HUES6 (cell line): ENCODE data around the gene MBOAT1.
"Not testable (repeated sequence)": the region's sequence is repeated elsewhere in the genome, so short reads cannot be mapped to it uniquely, and the experiment has no call there.

Experiments
- H3K27ac ChIP-seq: 2 replicates; pipeline ENCODE4 v1.7.0; 2013; ENCODE audit warnings: low read depth, mild to moderate bottlenecking, low read length, inconsistent platforms
- H3K27me3 ChIP-seq: 2 replicates; pipeline ENCODE4 v1.6.1; 2013; ENCODE audit warnings: low read length; ENCODE audit not compliant: control insufficient read depth, insufficient read depth
- H3K36me3 ChIP-seq: 2 replicates; pipeline ENCODE4 v1.6.1; 2013; ENCODE audit warnings: low read length; ENCODE audit not compliant: control insufficient read depth, insufficient read depth
- H3K4me1 ChIP-seq: 2 replicates; pipeline ENCODE4 v1.6.1; 2013; ENCODE audit warnings: low read length; ENCODE audit not compliant: control insufficient read depth, insufficient read depth
- H3K4me3 ChIP-seq: 2 replicates; pipeline ENCODE4 v1.5.1; 2013; ENCODE audit warnings: low read depth, low read length
- H3K9ac ChIP-seq: one replicate; pipeline ENCODE4 v1.6.1; 2013; ENCODE audit warnings: mild to moderate bottlenecking, low read length
- H3K9me3 ChIP-seq: 2 replicates; pipeline ENCODE4 v1.6.1; 2013; ENCODE audit warnings: low read depth, low read length; ENCODE audit not compliant: control insufficient read depth, insufficient read depth

The MBOAT1 gene

DNA sequence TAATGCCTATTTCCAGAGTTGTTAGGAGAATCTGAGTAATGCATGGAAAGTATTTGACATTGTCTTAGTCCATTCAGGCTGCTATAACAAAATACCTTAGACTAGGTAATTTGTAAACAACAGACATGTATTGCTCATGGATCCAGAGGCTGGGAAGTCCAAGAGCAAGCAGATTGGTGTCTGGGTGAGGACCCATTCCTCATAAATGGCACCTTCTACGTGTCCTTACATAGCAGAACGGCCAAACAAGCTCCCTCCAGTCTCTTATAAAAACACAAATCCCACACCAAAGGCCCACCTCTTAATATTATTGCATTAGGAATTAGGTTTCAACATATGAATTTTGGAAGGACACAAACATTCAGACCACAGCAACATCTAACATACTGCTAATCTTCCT is 30.2 kb downstream of the MBOAT1 start:
- Histone ChIP-seq H3K4me3 (no peak overlapping the region), H3K27ac (no peak overlapping the region), H3K9me3 (peaks cover 10% of the 10 kb centered on the region; the same call in 1 of the 2 replicates), H3K27me3 (no peaks in the 10 kb centered on the region), H3K9ac (no peak overlapping the region), H3K4me1 (no peaks in the 10 kb centered on the region), H3K36me3 (no peaks in the 10 kb centered on the region)

DNA sequence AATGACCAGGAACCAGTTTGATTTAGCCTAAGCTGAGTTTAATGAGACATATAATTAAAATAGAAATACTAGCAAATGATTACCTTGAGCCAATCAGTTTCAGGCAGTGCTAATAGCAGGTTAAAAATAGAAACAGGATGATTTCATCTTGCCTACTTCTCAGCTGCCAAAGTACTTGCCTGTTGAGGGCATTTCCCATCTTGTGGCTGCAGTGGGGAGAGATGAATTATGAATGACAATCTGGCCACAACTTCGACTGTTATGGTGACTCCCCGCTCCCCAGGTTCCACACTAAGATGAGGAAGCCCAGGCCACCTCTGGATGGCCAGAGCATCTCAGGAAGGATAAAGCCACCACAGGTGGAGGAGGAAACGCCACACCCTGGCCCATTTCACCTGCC is 31.3 kb downstream of the MBOAT1 start:
- Histone ChIP-seq H3K36me3 (no peaks in the 10 kb centered on the region), H3K9me3 (peaks cover 10% of the 10 kb centered on the region; the same call in 1 of the 2 replicates), H3K27ac (no peak overlapping the region), H3K4me1 (no peaks in the 10 kb centered on the region), H3K9ac (no peak overlapping the region), H3K4me3 (no peak overlapping the region), H3K27me3 (no peaks in the 10 kb centered on the region)

DNA sequence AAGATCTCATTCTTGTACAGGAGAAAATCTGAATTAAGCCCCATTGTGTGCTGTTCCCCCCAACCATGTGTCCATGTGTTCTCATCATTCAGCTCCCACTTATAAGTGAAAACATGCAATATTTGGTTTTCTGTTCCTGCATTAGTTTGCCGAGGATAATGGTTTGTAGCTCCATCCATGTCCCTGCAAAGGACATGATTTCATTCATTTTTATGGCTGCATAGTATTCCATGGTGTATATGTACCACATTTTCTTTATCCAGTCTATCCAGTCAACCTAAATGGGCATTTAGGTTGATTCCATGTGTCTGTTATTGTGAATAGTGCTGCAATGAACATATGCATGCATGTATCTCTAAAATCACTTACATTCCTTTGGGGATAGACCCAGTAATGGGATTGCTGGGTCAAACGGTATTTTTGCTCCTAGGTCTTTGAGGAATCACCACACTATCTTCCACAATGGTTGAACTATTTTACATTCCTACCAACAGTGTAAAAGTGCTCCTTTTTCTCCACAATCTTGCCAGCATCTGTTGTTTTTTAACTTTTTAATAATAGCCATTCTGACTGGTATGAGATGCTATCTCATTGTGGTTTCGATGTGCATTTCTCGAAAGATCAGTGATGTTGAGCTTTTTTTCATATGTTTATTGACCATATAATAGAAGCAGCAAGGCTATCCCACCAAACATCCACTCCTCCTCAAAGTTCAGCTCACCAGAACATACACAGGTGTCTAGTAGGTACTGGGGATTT is 32.8 kb downstream of the MBOAT1 start:
- H3K9ac ChIP-seq, result not testable (repeated sequence)

DNA sequence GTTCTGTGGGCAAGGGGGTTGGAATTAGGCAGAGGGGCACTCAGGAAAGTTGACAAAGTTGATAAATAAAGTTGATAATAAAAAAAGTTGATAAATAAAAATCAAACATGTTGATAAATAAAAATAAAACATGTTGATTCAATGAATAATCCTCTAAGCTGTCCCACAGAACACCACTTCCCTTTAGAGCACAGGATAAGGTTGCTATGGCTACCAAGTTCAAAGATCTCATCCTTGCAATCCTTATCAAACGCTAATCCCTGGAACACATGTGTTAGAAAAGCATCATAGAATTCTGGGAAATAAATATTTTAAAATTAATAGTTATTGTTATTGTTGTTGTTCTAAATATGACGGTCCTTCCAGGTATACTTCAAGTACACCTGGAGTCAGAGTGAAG is 33.9 kb downstream of the MBOAT1 start:
- Histone ChIP-seq H3K4me1 (no peaks in the 10 kb centered on the region), H3K36me3 (no peaks in the 10 kb centered on the region), H3K27ac (no peak overlapping the region), H3K9ac (no peak overlapping the region), H3K27me3 (no peaks in the 10 kb centered on the region), H3K9me3 (peaks cover 10% of the 10 kb centered on the region; the same call in 1 of the 2 replicates), H3K4me3 (no peak overlapping the region)

More for the DNA sequence above, 32.8 kb downstream of the MBOAT1 start:
- H3K4me1 ChIP-seq, H3K27me3 ChIP-seq, H3K36me3 ChIP-seq, H3K27ac ChIP-seq, H3K9me3 ChIP-seq, H3K4me3 ChIP-seq: not testable (repeated sequence)

DNA sequence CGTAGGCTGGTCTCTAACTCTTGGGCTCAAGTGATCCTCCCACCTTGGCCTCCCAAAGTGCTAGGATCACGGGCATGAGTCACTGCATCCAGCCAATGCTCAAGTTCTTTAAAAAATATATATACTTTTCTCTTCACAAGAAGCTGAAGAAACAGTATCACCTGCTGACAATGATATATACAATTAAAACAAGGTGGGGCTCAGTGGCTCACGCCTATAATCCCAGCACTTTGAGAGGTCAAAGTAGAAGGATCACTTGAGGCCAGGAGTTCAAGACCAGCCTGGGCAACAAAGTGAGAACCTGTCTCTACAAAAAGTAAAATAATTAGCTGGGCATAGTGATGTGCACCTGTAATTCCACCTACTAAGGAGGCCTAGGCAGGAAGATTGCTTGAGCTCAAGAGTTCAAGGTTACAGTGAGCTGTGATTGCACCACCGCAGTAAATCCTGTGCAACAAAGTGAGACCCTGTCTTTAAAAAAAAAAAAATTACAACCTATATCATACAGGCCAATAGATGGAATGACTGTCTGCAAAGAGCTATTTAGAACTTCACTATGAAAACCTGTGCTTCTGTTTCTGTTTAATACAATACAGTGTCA is 36.4 kb downstream of the MBOAT1 start:
- no peak overlapping the region for H3K4me3 ChIP-seq
- H3K9ac ChIP-seq, result no peak overlapping the region
- no peaks in the 10 kb centered on the region for H3K9me3 ChIP-seq
- H3K36me3 ChIP-seq, result no peaks in the 10 kb centered on the region
- H3K4me1 ChIP-seq, result no peaks in the 10 kb centered on the region
- no peaks in the 10 kb centered on the region for H3K27me3 ChIP-seq
- H3K27ac ChIP-seq, result no peak overlapping the region

DNA sequence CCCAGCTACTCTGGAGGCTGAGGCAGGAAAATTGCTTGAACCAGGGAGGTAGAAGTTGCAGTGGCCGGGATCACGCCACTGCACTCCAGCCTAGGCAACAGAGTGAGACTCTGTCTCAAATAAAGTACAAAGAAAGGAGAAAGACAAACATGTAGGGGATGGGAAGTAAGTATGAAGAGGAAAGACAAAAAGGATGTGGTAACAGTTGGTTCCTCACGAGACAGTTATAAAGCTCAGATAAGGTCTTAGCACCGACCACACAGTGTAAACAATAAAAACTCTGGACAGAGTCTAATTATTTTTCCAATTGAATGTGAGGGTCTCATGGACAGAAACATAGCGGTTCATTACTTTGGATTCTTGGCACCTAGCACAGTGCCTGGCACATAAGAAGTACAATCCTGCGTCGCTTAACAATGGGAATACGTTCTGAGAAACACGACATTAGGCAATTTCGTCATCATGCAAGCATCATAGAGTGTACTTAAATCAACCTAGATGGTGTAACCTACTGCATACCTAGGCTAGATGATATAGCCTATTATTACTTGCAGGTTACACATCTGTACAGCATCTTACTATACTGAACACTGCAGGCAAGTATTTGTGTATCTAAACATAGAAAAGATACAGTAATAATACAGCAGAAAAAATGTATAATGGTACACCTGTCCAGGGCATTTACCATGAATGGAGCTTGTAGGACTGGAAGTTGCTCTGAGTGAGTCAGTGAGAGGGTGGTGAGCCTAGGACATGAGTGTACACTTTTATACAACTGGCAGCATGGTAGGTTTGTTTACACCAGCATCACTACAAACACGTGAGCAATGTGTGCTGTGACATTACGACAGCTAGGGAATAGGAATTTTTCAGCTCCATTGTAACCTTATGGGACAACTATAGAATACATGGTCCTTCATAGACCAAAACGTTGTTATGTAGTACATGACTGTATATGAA is 38.2 kb downstream of the MBOAT1 start:
- no peak overlapping the region for H3K4me3 ChIP-seq
- H3K27me3 ChIP-seq, result no peaks in the 10 kb centered on the region
- no peak overlapping the region for H3K9ac ChIP-seq
- no peak overlapping the region for H3K27ac ChIP-seq
- no peaks in the 10 kb centered on the region for H3K9me3 ChIP-seq
- no peaks in the 10 kb centered on the region for H3K36me3 ChIP-seq
- no peaks in the 10 kb centered on the region for H3K4me1 ChIP-seq

DNA sequence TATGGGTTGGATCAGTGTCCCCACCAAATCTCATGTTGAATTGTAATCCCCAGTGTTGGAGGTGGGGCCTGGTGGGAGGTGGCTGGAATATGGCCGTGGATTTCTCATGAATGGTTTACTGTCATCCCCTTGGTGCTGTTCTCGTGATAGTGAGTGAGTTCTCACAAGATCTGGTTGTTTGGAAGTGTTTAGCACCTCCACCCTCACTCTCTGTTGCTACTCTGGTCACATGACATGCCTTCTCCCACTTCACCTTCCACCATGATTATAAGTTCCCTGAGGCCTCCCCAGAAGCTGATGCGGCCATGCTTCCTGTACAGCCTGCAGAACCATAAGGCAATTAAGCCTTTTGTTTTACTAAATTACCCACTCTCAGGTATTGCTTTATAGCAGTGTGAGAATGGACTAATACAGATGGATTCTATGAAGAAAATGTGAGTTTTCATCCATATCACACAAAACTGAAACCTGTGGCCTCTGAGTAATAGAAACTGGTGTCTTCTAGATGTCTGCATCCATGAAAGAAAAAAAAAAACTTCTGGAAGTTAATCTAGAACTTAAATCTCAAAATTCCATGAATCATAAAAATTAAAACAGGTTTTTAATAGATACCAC is 39.3 kb downstream of the MBOAT1 start:
- Histone ChIP-seq H3K4me1 (no peaks in the 10 kb centered on the region), H3K36me3 (no peaks in the 10 kb centered on the region), H3K4me3 (no peak overlapping the region), H3K27ac (no peak overlapping the region), H3K9me3 (no peaks in the 10 kb centered on the region), H3K9ac (no peak overlapping the region), H3K27me3 (no peaks in the 10 kb centered on the region)

DNA sequence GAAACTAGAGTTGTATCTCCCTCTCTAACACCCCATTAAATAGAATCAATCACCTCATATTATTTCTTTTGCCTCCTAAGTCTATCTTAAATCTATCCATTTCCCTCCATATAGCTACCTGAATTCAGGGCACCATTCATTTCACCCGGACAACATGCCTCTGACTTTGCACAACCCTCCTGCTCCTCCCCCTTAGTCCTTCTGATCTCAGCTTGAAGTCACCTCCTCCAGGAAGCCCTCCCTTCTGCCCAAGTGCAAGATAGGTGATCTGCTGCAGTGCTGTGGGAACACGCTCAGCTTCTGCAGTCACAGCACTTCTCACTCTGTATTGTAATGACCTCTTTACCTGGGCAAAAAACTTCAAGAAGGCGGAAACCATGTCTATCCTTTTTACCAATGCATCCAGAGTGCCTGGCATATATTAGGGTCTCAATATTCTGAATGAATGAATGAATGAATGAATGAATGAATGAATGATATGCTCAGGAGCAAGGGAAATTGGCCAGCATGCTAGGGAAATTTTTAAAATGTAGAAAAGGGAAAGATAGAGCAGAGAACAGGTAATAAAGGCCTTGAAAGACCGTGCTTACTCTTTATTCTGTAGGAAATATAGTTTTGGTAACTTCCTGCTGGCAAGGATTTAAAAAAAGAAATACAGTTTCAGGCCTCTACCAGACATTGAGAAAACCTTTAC is 41.7 kb downstream of the MBOAT1 start:
- Histone ChIP-seq H3K9ac (no peak overlapping the region), H3K27me3 (no peaks in the 10 kb centered on the region), H3K4me3 (no peak overlapping the region), H3K9me3 (no peaks in the 10 kb centered on the region), H3K36me3 (no peaks in the 10 kb centered on the region), H3K4me1 (no peaks in the 10 kb centered on the region), H3K27ac (no peak overlapping the region)

DNA sequence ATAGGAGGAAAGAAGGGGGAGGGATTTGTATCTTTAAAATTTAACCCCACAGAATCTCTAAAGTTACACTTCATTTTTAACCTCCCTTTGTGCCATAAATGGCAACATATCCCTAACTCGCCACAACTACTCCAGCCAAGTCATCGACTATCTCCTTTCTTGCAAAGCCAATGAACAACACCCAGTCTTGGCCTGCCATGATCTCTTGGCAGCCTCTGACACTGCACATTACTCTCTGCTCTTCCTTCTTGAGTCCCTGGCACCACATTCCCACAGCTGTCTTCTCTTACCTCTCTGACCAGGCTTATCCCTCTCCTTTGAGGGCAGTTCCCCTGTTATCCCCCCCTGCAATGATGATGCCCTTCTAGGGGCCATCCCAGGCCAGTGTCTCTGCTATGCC is 42.5 kb downstream of the MBOAT1 start:
- no peaks in the 10 kb centered on the region for H3K36me3 ChIP-seq
- H3K27me3 ChIP-seq, result no peaks in the 10 kb centered on the region
- H3K4me1 ChIP-seq, result no peaks in the 10 kb centered on the region
- H3K27ac ChIP-seq, result no peak overlapping the region
- no peaks in the 10 kb centered on the region for H3K9me3 ChIP-seq
- H3K9ac ChIP-seq, result no peak overlapping the region
- no peak overlapping the region for H3K4me3 ChIP-seq

DNA sequence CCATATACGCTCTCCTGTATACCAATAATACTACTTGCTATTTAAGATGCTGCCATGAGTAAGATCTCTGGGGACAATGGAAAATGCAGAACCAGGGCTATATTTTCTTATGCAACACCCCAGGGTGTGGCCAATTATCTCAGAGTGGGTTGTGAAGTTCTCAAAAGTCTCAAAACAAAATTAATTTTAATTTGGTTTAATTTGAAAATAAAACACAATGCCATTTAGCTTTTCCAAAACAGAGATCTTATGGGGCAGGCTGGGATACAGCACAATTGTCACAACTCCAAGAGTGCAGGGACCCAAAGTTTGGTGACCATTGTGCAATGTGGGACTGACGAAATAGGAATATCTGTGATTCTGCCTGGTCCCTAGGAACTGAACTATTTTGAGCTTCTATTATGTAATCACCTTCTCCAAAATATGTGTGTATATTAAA is 43.1 kb downstream of the MBOAT1 start:
- no peaks in the 10 kb centered on the region for H3K9me3 ChIP-seq
- H3K4me3 ChIP-seq, result no peak overlapping the region
- no peak overlapping the region for H3K9ac ChIP-seq
- no peak overlapping the region for H3K27ac ChIP-seq
- H3K27me3 ChIP-seq, result no peaks in the 10 kb centered on the region
- H3K4me1 ChIP-seq, result no peaks in the 10 kb centered on the region
- no peaks in the 10 kb centered on the region for H3K36me3 ChIP-seq
